HG03159 (cell line): Measurements from ENCODE around the gene TOB1.

Experiments used
- ATAC-seq: cut with Tn5 transposase; IDR thresholded peaks from one replicate; pipeline ENCODE4 v1.9.1; 2021; ENCODE audit warnings: mild to moderate bottlenecking, moderate library complexity; ENCODE audit not compliant: unreplicated experiment

Gene TOB1

GRCh38 chr17:50848039-50848438 lies 18.1 kb downstream of the TOB1 start:
- no peak for ATAC-seq

GRCh38 chr17:50847566-50847965 lies 18.6 kb downstream of the TOB1 start:
- ATAC-seq = no peak

GRCh38 chr17:50845240-50846147 lies 20.7 kb downstream of the TOB1 start:
- no peak for ATAC-seq

GRCh38 chr17:50844117-50844700 lies 21.9 kb downstream of the TOB1 start:
- ATAC-seq = no peak

- ATAC-seq = no peak
Observed at GRCh38 chr17:50843150-50843905, 22.8 kb downstream of the TOB1 start.

GRCh38 chr17:50842506-50843149 lies 23.5 kb downstream of the TOB1 start:
- ATAC-seq = no peak

- no peak for ATAC-seq
Observed at GRCh38 chr17:50841949-50842354, 24.2 kb downstream of the TOB1 start.

GRCh38 chr17:50841277-50841948 lies 24.7 kb downstream of the TOB1 start:
- no peak for ATAC-seq

- no peak for ATAC-seq
Observed at GRCh38 chr17:50840311-50840851, 25.8 kb downstream of the TOB1 start.

- no peak for ATAC-seq
Observed at GRCh38 chr17:50839591-50840310, 26.4 kb downstream of the TOB1 start.

- ATAC-seq = no peak
Observed at GRCh38 chr17:50837980-50838954, 27.9 kb downstream of the TOB1 start.

- ATAC-seq = no peak
Observed at GRCh38 chr17:50837286-50837979, 28.7 kb downstream of the TOB1 start.

- ATAC-seq = no peak
Observed at GRCh38 chr17:50836826-50837225, 29.3 kb downstream of the TOB1 start.

GRCh38 chr17:50835301-50836234 lies 30.6 kb downstream of the TOB1 start, which contains the start of gene WFIKKN2:
TSS of gene WFIKKN2 (plus strand) at chr17:50835586. CDS start at chr17:50835938, 352 bp downstream.
- no peak for ATAC-seq

GRCh38 chr17:50834429-50835300 lies 31.5 kb downstream of the TOB1 start:
- no peak for ATAC-seq
